HepG2 (cell line): ENCODE data around the gene RCE1. TPM values are rescaled to one million over a fixed set of nuclear protein-coding genes. Genes with fewer than 3 reads are reported as not detected.

Source experiments
- CREB3 ChIP-seq: sonication (generic); formaldehyde crosslinking; IDR thresholded peaks from 2 replicates; pipeline ENCODE4 v1.5.0; 2020; ENCODE audit warnings: missing genetic modification reagents
- ELK4 ChIP-seq: sonication (generic); formaldehyde crosslinking; IDR thresholded peaks from 2 replicates; pipeline ENCODE4 v1.9.0; 2021; ENCODE audit warnings: missing genetic modification reagents, borderline replicate concordance
- GMEB2 ChIP-seq: IDR thresholded peaks from 2 replicates; pipeline ENCODE4 v1.6.1; 2016; ENCODE audit warnings: missing biosample characterization, missing genetic modification reagents, low read depth
- HIC2 ChIP-seq: sonication (generic); formaldehyde crosslinking; IDR thresholded peaks from 2 replicates; pipeline ENCODE4 v1.9.0; 2022; ENCODE audit warnings: low read depth, missing genetic modification reagents
- KMT2A ChIP-seq: sonication (generic); formaldehyde crosslinking; IDR thresholded peaks from 2 replicates; pipeline ENCODE4 v1.4.0; 2020; ENCODE audit warnings: missing genetic modification reagents
- MAFG ChIP-seq: sonication (generic); formaldehyde crosslinking; IDR thresholded peaks from 2 replicates; pipeline ENCODE4 v1.5.1; 2020; ENCODE audit warnings: mild to moderate bottlenecking, missing genetic modification reagents
- NPAS2 ChIP-seq: sonication (generic); formaldehyde crosslinking; IDR thresholded peaks from 2 replicates; pipeline ENCODE4 v1.8.0; 2022; ENCODE audit warnings: mild to moderate bottlenecking, missing genetic modification reagents, borderline replicate concordance
- NR0B2 ChIP-seq: sonication (generic); formaldehyde crosslinking; IDR thresholded peaks from 2 replicates; pipeline ENCODE4 v1.4.0; 2020; ENCODE audit warnings: mild to moderate bottlenecking, missing genetic modification reagents
- NR2F6 ChIP-seq, 2 experiments: IDR thresholded peaks; 2 replicates each; pipeline ENCODE4 v1.6.1; 2016; ENCODE audit warnings: antibody characterized with exemption in 1 of 2, mild to moderate bottlenecking in 1 of 2
- NR3C1 ChIP-seq: sonication (generic); formaldehyde crosslinking; IDR thresholded peaks from 2 replicates; pipeline ENCODE4 v1.4.0; 2020; ENCODE audit warnings: missing genetic modification reagents
- REPIN1 ChIP-seq: sonication (generic); formaldehyde crosslinking; IDR thresholded peaks from 2 replicates; pipeline ENCODE4 v1.8.0; 2022; ENCODE audit warnings: missing genetic modification reagents, low read depth, mild to moderate bottlenecking, borderline replicate concordance
- STAT5B ChIP-seq: sonication (generic); formaldehyde crosslinking; IDR thresholded peaks from 2 replicates; pipeline ENCODE4 v1.4.0; 2020; ENCODE audit warnings: missing genetic modification reagents
- THRA ChIP-seq: sonication (generic); formaldehyde crosslinking; IDR thresholded peaks from 2 replicates; pipeline ENCODE4 v1.4.0; 2020; ENCODE audit warnings: missing genetic modification reagents, borderline replicate concordance
- TOPORS ChIP-seq: sonication (generic); formaldehyde crosslinking; IDR thresholded peaks from 2 replicates; pipeline ENCODE4 v1.8.0; 2023; ENCODE audit warnings: mild to moderate bottlenecking, missing genetic modification reagents
- TRAFD1 ChIP-seq: sonication (generic); formaldehyde crosslinking; IDR thresholded peaks from 2 replicates; pipeline ENCODE4 v1.5.1; 2020; ENCODE audit warnings: missing genetic modification reagents, mild to moderate bottlenecking, borderline replicate concordance
- ZFP36 ChIP-seq: fragments of 150-350 bp; IDR thresholded peaks from 2 replicates; pipeline ENCODE4 v1.6.1; 2018; ENCODE audit warnings: borderline replicate concordance, low read length, low read depth; ENCODE audit not compliant: partially characterized antibody
- ZFY ChIP-seq: sonication (generic); formaldehyde crosslinking; IDR thresholded peaks from 2 replicates; pipeline ENCODE4 v1.4.0; 2020; ENCODE audit warnings: missing genetic modification reagents
- ZKSCAN8 ChIP-seq: IDR thresholded peaks from 2 replicates; pipeline ENCODE4 v1.6.1; 2016; ENCODE audit warnings: borderline replicate concordance, missing genetic modification reagents, missing compliant biosample characterization
- ZNF274 ChIP-seq: sonication (generic); formaldehyde crosslinking; IDR thresholded peaks from 2 replicates; pipeline ENCODE4 v1.5.1; 2020; ENCODE audit warnings: mild to moderate bottlenecking, missing genetic modification reagents
- ZNF713 ChIP-seq: sonication (generic); formaldehyde crosslinking; IDR thresholded peaks from 2 replicates; pipeline ENCODE4 v1.4.0; 2020; ENCODE audit warnings: mild to moderate bottlenecking, missing genetic modification reagents
- ZNF780A ChIP-seq: sonication (generic); formaldehyde crosslinking; IDR thresholded peaks from 2 replicates; pipeline ENCODE4 v1.8.0; 2022; ENCODE audit warnings: mild to moderate bottlenecking, missing genetic modification reagents, moderate library complexity
- polyA plus RNA-seq, 8 experiments: library from polyadenylated mRNA; depleted of rRNA in 3 of 8; stranded (reverse) in 7 of 8; unstranded in 1 of 8; fragments of >200 nt; fragmentation: Illumina TruSeq in 4 of 8; extraction: Trizol in 4 of 8; gene quantifications; 2 replicates each; pipeline versions ENCODE4 v1.2.1 to v1.2.3, GENCODE V29; 2011 to 2016; ENCODE audit warnings: low read depth in 4 of 8, missing spikeins in 1 of 8, mixed read lengths in 1 of 8; ENCODE audit not compliant: insufficient read depth in 1 of 8
- total RNA-seq, 5 experiments: library from RNA; depleted of rRNA; stranded (reverse); fragments of >200 nt; fragmentation: Illumina TruSeq; extraction: Trizol; gene quantifications; 2 replicates each; pipeline ENCODE4 v1.2.3, GENCODE V29; 2016; ENCODE audit warnings: low read depth in 1 of 5

RCE1 gene
- total and polyA plus RNA-seq, 2 of the 13 experiments (the other 11 are each of a cell fraction or from before 2014, with no cell fraction given) = 22.2 to 22.4 TPM

- TF ChIP-seq CREB3 (no peak), MAFG (CRISPR knock-in tag) (no peak), NR2F6 (IDR thresholded peaks at IDR 0.05) (no peak; the same call in 1 of the 2 replicates), NR2F6 (CRISPR knock-in tag; IDR thresholded peaks at IDR 0.05) (0 out of 2 replicates have a peak, but pooled peaks have one; percentile 19), ELK4 (no peak), NPAS2 (CRISPR knock-in tag) (no peak), ZNF274 (CRISPR knock-in tag) (no peak), TRAFD1 (CRISPR knock-in tag) (no peak), ZFP36 (no peak), NR0B2 (no peak), KMT2A (CRISPR knock-in tag) (no peak), REPIN1 (0 out of 2 replicates have a peak, but pooled peaks have one; percentile 24), THRA (no peak), ZNF713 (CRISPR knock-in tag) (no peak), STAT5B (CRISPR knock-in tag) (no peak), GMEB2 (no peak), ZKSCAN8 (CRISPR knock-in tag) (no peak), HIC2 (CRISPR knock-in tag) (no peak), NR3C1 (no peak), ZNF780A (CRISPR knock-in tag) (no peak), ZFY (CRISPR knock-in tag) (no peak), TOPORS (no peak)
Observed at GRCh38 chr11:66884443-66884842, 41.2 kb downstream of the RCE1 start (continued).
